Upper lobe of right lung (tissue), 1 donor: ENCODE data around the gene EPGN. TPM values are rescaled to one million over a fixed set of nuclear protein-coding genes. Genes with fewer than 3 reads are reported as not detected.
"Not testable (repeated sequence)": the region's sequence is repeated elsewhere in the genome, so short reads cannot be mapped to it uniquely, and the experiment has no call there.

Source experiments
- ATAC-seq: fragments of 200-7000 bp; cut with Tn5 transposase; one replicate; pipeline ENCODE4 v1.9.1; 2020; ENCODE audit warnings: mild to moderate bottlenecking, moderate library complexity
- DNase-seq: peaks from one replicate; pipeline ENCODE4 v3.0.0-alpha.2; 2020
- H3K27ac ChIP-seq: fragments of 200-600 bp; one replicate; pipeline ENCODE4 v1.8.0; 2022
- H3K27me3 ChIP-seq: fragments of 200-600 bp; one replicate; pipeline ENCODE4 v1.8.0; 2022; ENCODE audit warnings: mild to moderate bottlenecking
- H3K36me3 ChIP-seq: fragments of 200-600 bp; one replicate; pipeline ENCODE4 v1.8.0; 2022
- H3K4me1 ChIP-seq: fragments of 200-600 bp; one replicate; pipeline ENCODE4 v1.8.0; 2022
- H3K4me3 ChIP-seq: fragments of 200-600 bp; one replicate; pipeline ENCODE4 v1.8.0; 2022; ENCODE audit warnings: mild to moderate bottlenecking
- H3K9me3 ChIP-seq: fragments of 200-600 bp; one replicate; pipeline ENCODE4 v1.8.0; 2022
- CTCF ChIP-seq: fragments of 200-600 bp; IDR thresholded peaks from one replicate; pipeline ENCODE4 v1.8.0; 2022; ENCODE audit warnings: antibody characterized with exemption
- intact Hi-C: fragments of 100-400 bp; cut with DNase I; formaldehyde crosslinking; loops from one replicate; pipeline ENCODE4 v1.11.0; 2022
- total RNA-seq: library from RNA; stranded (reverse); fragmentation: NEBNext Ultra II Directional; extraction: Animal tissue kit (Norgen Biotek cat#: 25700); gene quantifications from one replicate; pipeline ENCODE4 v1.2.1, GENCODE V29; 2021
- donor health status: DM: no; HTN: yes; CAD: no; lungs with severe emphysema.

The EPGN gene
- total RNA-seq, 1 donor from 2014 or later, result 2.8 TPM

- Histone ChIP-seq H3K27ac (no peak overlapping the region), H3K27me3 (no peaks in the 10 kb centered on the region), H3K36me3 (no peaks in the 10 kb centered on the region), H3K4me3 (no peak overlapping the region), H3K9me3 (no peaks in the 10 kb centered on the region), H3K4me1 (no peaks in the 10 kb centered on the region)
- intact Hi-C loops, result no loop called here
- TF ChIP-seq CTCF, result no peak
- DNase-seq (no peak), ATAC-seq (no peak)
Measured at GRCh38 chr4:74338792-74339333, 30.6 kb downstream of the EPGN start.

GRCh38 chr4:74339501-74339900, 31.2 kb downstream of the EPGN start:
- no peaks in the 10 kb centered on the region for H3K27me3 ChIP-seq
- no peaks in the 10 kb centered on the region for H3K4me1 ChIP-seq
- no peaks in the 10 kb centered on the region for H3K9me3 ChIP-seq
- intact Hi-C loops, result no loop called here
- H3K27ac ChIP-seq, result no peak overlapping the region
- no peaks in the 10 kb centered on the region for H3K36me3 ChIP-seq
- no peak for ATAC-seq
- TF ChIP-seq CTCF, result no peak
- H3K4me3 ChIP-seq, result no peak overlapping the region
- no peak for DNase-seq

GRCh38 chr4:74340421-74340820, 32.2 kb downstream of the EPGN start:
- H3K9me3 ChIP-seq, ATAC-seq, intact Hi-C loops, H3K4me1 ChIP-seq, H3K36me3 ChIP-seq, H3K27ac ChIP-seq, H3K4me3 ChIP-seq, DNase-seq, H3K27me3 ChIP-seq: not testable (repeated sequence)

GRCh38 chr4:74344031-74344430, 35.8 kb downstream of the EPGN start:
- TF ChIP-seq CTCF, result no peak
- no peaks in the 10 kb centered on the region for H3K9me3 ChIP-seq
- ATAC-seq (no peak), DNase-seq (no peak)
- no peaks in the 10 kb centered on the region for H3K27me3 ChIP-seq
- H3K4me3 ChIP-seq, result no peak overlapping the region
- no peak overlapping the region for H3K27ac ChIP-seq
- H3K4me1 ChIP-seq, result no peaks in the 10 kb centered on the region
- intact Hi-C loops, result no loop called here
- H3K36me3 ChIP-seq, result no peaks in the 10 kb centered on the region

DNA sequence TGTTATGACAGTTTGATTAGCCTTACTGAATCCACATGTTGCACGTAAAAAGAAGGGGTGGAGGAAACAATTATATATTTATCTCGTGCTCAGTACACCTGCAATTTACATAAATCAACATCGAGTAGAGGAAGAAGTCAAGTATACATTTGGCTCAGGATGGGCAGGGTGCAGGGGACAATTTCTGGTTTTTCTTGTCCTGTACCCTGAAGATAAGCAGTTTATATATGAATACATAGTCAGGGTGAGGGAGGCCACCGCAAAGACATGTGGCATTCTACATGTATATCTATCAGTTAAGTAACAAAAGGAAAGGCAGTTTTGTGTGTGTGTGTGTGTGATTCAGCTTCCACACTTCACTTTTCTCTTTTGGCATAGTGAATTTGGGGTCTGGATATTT, 45.6 kb downstream of the EPGN start:
- ATAC-seq, result no peak
- no peak overlapping the region for H3K4me3 ChIP-seq
- intact Hi-C loops, result no loop called here
- no peaks in the 10 kb centered on the region for H3K9me3 ChIP-seq
- DNase-seq, result no peak
- H3K4me1 ChIP-seq, result no peaks in the 10 kb centered on the region
- no peaks in the 10 kb centered on the region for H3K36me3 ChIP-seq
- no peak overlapping the region for H3K27ac ChIP-seq
- H3K27me3 ChIP-seq, result no peaks in the 10 kb centered on the region
- TF ChIP-seq CTCF, result no peak

- H3K4me1 ChIP-seq, result no peaks in the 10 kb centered on the region
- peaks cover 6% of the 10 kb centered on the region for H3K27me3 ChIP-seq
- H3K36me3 ChIP-seq, result no peaks in the 10 kb centered on the region
- ATAC-seq (no peak), DNase-seq (no peak)
- no peaks in the 10 kb centered on the region for H3K9me3 ChIP-seq
- H3K4me3 ChIP-seq, result no peak overlapping the region
- intact Hi-C loops, result no loop called here
- no peak for TF ChIP-seq CTCF
- H3K27ac ChIP-seq, result no peak overlapping the region
Measured at GRCh38 chr4:74357965-74358364, 49.7 kb downstream of the EPGN start.
